ENCODE results near the gene SLC34A1. TPM values are rescaled to one million over a fixed set of nuclear protein-coding genes. Genes with fewer than 3 reads are reported as not detected.

SLC34A1 gene
- total and polyA plus RNA-seq, 11 donors: not detected

DNA sequence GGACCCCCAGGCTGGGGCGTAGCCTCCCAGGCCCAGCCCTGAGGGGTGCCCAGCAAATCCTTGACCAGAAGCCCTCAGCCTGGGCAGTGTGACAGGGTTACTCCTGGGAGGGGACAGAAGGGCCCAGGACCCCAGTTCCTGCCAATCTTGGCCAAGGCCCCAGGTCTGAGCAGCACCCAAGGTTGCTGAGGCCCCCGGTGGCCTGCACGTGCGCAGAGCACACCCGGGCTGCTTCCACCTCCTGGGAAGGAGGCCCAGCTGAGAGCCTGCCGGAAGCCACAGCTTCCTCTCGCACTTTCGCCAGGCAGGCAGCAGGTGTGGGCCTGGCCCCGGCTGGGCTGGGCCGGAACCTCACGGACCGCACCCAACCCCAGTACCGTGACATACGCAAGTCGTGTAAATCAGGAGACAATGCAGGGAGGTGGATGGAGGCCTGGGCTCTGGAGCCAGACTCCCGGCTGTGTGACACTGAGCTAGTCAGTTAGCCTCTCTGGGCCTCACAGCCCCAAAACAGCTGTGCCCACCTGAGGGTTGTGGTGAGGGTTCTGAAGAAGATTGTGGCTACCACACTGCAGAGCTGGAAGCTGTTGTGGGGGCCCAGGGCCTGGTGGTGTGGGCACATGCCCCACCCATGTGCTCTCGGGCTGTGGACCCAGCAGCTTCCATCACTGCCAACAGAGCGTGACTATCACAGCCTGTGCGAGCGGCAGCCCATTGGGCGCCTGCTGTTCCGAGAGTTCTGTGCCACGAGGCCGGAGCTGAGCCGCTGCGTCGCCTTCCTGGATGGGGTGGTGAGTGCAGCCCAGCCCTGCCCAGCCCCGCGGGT is 47.3 kb downstream of the SLC34A1 start:
- H3K27me3 ChIP-seq: no peaks in the 10 kb centered on the region
- peak overlapping the region in 8 of 12 donors; percentile 15 to 95 (median 36) for H3K27ac ChIP-seq
- H3K4me3 ChIP-seq: peak overlapping the region in 2 of 12 donors; percentile 5 to 29
- DNase-seq (peak in 4 of 5 donors; percentile 51 to 80 (median 56)), ATAC-seq (peak in 3 of 4 donors; percentile 4 to 27 (median 5))
- intact Hi-C loops (cut with DNase I): no loop called here
- no peaks in the 10 kb centered on the region for H3K9me3 ChIP-seq
- peaks cover 2 to 73% (median 31%) of the 10 kb centered on the region in 12 donors for H3K4me1 ChIP-seq
- WGBS, 4 donors: 46 to 80% (median 71%) methylated on average over 16 to 29 of the region's 29 CpGs
- H3K36me3 ChIP-seq: peaks cover 0 to 58% (median 46%) of the 10 kb centered on the region in 9 donors
- TF ChIP-seq POLR2A (IDR thresholded peaks at IDR 0.05): no peak
- TF ChIP-seq, protein P1, sequence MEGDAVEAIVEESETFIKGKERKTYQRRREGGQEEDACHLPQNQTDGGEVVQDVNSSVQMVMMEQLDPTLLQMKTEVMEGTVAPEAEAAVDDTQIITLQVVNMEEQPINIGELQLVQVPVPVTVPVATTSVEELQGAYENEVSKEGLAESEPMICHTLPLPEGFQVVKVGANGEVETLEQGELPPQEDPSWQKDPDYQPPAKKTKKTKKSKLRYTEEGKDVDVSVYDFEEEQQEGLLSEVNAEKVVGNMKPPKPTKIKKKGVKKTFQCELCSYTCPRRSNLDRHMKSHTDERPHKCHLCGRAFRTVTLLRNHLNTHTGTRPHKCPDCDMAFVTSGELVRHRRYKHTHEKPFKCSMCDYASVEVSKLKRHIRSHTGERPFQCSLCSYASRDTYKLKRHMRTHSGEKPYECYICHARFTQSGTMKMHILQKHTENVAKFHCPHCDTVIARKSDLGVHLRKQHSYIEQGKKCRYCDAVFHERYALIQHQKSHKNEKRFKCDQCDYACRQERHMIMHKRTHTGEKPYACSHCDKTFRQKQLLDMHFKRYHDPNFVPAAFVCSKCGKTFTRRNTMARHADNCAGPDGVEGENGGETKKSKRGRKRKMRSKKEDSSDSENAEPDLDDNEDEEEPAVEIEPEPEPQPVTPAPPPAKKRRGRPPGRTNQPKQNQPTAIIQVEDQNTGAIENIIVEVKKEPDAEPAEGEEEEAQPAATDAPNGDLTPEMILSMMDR (IDR thresholded peaks at IDR 0.05): no peak

DNA sequence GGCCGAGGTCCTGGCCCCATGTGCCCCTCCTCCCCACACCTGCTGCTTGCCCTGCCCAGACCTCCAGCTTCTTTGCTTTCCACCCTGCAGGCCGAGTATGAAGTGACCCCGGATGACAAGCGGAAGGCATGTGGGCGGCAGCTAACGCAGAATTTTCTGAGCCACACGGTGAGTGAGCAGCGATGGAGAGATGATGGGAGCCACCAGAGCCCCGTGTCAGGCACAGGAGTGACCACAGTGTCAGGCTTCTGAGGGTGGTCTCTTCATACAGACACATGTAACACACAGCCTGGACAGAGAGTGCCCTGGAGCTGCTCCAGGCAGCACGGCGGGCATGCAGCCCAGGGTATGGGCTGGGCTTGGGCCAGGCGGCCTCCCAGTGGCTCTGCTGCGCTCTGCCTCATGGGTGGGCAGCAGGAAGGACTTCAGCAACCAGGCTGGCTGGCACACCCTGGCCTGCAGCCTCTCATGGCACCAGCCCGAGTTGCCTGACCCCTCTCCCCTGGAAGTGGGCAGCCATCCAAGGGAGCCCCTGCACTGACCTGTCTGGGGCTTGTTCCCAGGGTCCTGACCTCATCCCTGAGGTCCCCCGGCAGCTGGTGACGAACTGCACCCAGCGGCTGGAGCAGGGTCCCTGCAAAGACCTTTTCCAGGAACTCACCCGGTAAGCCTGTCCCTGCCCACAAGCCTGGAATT is 48.1 kb downstream of the SLC34A1 start:
- H3K9me3 ChIP-seq: no peaks in the 10 kb centered on the region
- peak overlapping the region in 8 of 12 donors; percentile 22 to 95 (median 37) for H3K27ac ChIP-seq
- peak; percentile 81 to 88 (median 86) for ATAC-seq
- intact Hi-C loops (cut with DNase I): no loop called here
- peaks cover 2 to 68% (median 28%) of the 10 kb centered on the region in 12 donors for H3K4me1 ChIP-seq
- H3K4me3 ChIP-seq: peak overlapping the region in 2 of 12 donors; percentile 5 to 29
- 49 to 76% (median 69%) methylated on average over 11 to 18 of the region's 18 CpGs for WGBS, 4 donors
- no peaks in the 10 kb centered on the region for H3K27me3 ChIP-seq
- peak in 4 of 5 donors; percentile 52 to 76 (median 64) for DNase-seq
- peaks cover 0 to 64% (median 52%) of the 10 kb centered on the region in 9 donors for H3K36me3 ChIP-seq
- TF ChIP-seq, protein P1 (IDR thresholded peaks at IDR 0.05): peak in 1 of 12 donors; percentile 5
- no peak for TF ChIP-seq POLR2A (IDR thresholded peaks at IDR 0.05)

DNA sequence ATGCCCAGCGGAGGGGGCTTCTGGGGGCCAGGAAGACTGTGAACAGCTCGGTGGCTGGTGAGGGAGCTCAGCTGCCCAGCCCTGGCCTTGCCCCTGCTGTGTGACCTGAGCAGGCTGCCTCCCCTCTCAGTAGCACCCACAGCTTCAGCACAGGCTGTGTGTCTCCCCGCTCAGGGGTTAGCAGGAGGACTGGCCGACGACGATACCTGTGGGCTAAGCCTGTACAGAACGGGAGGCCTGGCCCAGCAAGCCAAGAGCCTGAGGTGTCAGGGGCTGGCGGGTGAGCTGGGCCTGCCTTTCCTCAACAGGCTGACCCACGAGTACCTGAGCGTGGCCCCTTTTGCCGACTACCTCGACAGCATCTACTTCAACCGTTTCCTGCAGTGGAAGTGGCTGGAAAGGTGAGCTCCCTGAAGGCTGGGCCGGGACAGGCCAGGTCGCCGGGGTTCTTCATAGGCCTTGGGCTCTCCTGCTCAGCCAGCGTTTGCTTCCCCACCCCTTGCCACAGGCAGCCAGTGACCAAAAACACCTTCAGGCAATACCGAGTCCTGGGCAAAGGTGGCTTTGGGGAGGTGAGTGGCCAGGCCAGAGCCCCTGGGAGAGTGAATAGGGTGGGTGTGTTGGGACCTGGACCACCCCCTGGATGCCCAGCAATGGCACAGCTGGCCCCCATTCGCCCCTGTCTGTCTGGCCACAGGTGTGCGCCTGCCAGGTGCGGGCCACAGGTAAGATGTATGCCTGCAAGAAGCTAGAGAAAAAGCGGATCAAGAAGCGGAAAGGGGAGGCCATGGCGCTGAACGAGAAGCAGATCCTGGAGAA is 48.8 kb downstream of the SLC34A1 start:
- TF ChIP-seq, protein P1 (IDR thresholded peaks at IDR 0.05): no peak
- no peak for TF ChIP-seq POLR2A (IDR thresholded peaks at IDR 0.05)
- 94 to 97% (median 95%) methylated on average over 13 to 25 of the region's 25 CpGs for WGBS, 4 donors
- Histone ChIP-seq H3K27ac (peak overlapping the region in 6 of 12 donors; percentile 24 to 95 (median 37)), H3K4me1 (peaks cover 0 to 61% (median 20%) of the 10 kb centered on the region in 12 donors), H3K4me3 (no peak overlapping the region), H3K36me3 (peaks cover 0 to 71% (median 59%) of the 10 kb centered on the region in 9 donors), H3K27me3 (no peaks in the 10 kb centered on the region), H3K9me3 (no peaks in the 10 kb centered on the region)
- no peak for DNase-seq
- intact Hi-C loops (cut with DNase I): no loop called here
- no peak for ATAC-seq
